Neural cell (in vitro differentiated cells): ENCODE results near the gene PDLIM5. TPM values are rescaled to one million over a fixed set of nuclear protein-coding genes. Genes with fewer than 3 reads are reported as not detected.

ENCODE experiments used
- H2AFZ ChIP-seq: fragments of 200-600, 300-800 bp; sonication (generic), shearing (Covaris generic); 2 replicates; pipeline ENCODE4 v1.6.0; 2014; ENCODE audit warnings: low read depth, mild to moderate bottlenecking, antibody characterized with exemption, low read length, moderate library complexity
- H3F3A ChIP-seq: fragments of 200-600 bp; shearing (Covaris generic); 2 replicates; pipeline ENCODE4 v1.6.1; 2016; ENCODE audit warnings: mild to moderate bottlenecking, moderate library complexity, mixed read lengths, antibody characterized with exemption, low read length; ENCODE audit not compliant: insufficient read depth, poor library complexity, severe bottlenecking
- H3K27ac ChIP-seq: fragments of 200-600, 300-800 bp; sonication (generic), shearing (Covaris generic); 2 replicates; pipeline ENCODE4 v1.5.1; 2014; ENCODE audit warnings: mild to moderate bottlenecking, low read length, moderate library complexity
- H3K27me3 ChIP-seq: fragments of 300-800, 200-600 bp; sonication (generic), shearing (Covaris generic); 2 replicates; pipeline ENCODE4 v1.6.0; 2014; ENCODE audit warnings: mild to moderate bottlenecking, low read depth, low read length, moderate library complexity; ENCODE audit not compliant: insufficient read depth
- H3K36me3 ChIP-seq: fragments of 300-800, 200-600 bp; sonication (generic), shearing (Covaris generic); 2 replicates; pipeline ENCODE4 v1.5.1; 2014; ENCODE audit warnings: mild to moderate bottlenecking, antibody characterized with exemption, low read length, moderate library complexity; ENCODE audit not compliant: insufficient read depth
- H3K4me2 ChIP-seq: fragments of 300-800, 200-600 bp; sonication (generic), shearing (Covaris generic); 2 replicates; pipeline ENCODE4 v1.6.0; 2014; ENCODE audit warnings: mild to moderate bottlenecking, low read length
- H3K4me3 ChIP-seq: fragments of 300-800, 200-600 bp; sonication (generic), shearing (Covaris generic); 2 replicates; pipeline ENCODE4 v1.5.1; 2014; ENCODE audit warnings: mild to moderate bottlenecking, low read length, moderate library complexity
- H3K79me2 ChIP-seq: fragments of 200-600 bp; shearing (Covaris generic); replicated peaks from 2 replicates; pipeline ENCODE4 v1.6.0; 2014; ENCODE audit warnings: mild to moderate bottlenecking, low read length, moderate library complexity; ENCODE audit not compliant: insufficient read depth
- H3K9ac ChIP-seq: fragments of 300-800, 200-600 bp; sonication (generic), shearing (Covaris generic); 2 replicates; pipeline ENCODE4 v1.6.1; 2016; ENCODE audit warnings: mild to moderate bottlenecking, low read length, mixed read lengths
- H3K9me2 ChIP-seq: fragments of 200-600 bp; shearing (Covaris generic); 2 replicates; pipeline ENCODE4 v1.6.1; 2016; ENCODE audit warnings: mild to moderate bottlenecking, low read length, mixed read lengths; ENCODE audit not compliant: insufficient read depth
- H3K9me3 ChIP-seq: fragments of 200-600, 300-800 bp; sonication (generic), shearing (Covaris generic); 2 replicates; pipeline ENCODE4 v1.6.1; 2016; ENCODE audit warnings: mild to moderate bottlenecking, mixed run types, low read length, moderate library complexity, mixed read lengths
- H4K20me1 ChIP-seq: fragments of 200-600 bp; shearing (Covaris generic); 2 replicates; pipeline ENCODE4 v1.6.1; 2016; ENCODE audit warnings: mild to moderate bottlenecking, mixed run types; ENCODE audit not compliant: insufficient read depth
- CTCF ChIP-seq: fragments of 450-650 bp; IDR thresholded peaks from 2 replicates; pipeline ENCODE4 v1.5.1; 2014; ENCODE audit warnings: antibody characterized with exemption, mild to moderate bottlenecking, moderate library complexity; ENCODE audit not compliant: poor library complexity, severe bottlenecking
- EP300 ChIP-seq: fragments of 450-650 bp; conservative IDR thresholded peaks from 2 replicates; pipeline ENCODE4 v1.6.1; 2014; ENCODE audit warnings: antibody characterized with exemption, mild to moderate bottlenecking, moderate library complexity; ENCODE audit not compliant: poor library complexity, severe bottlenecking
- EZH2 ChIP-seq: fragments of 200-600, 300-800 bp; shearing (Covaris generic), sonication (generic); IDR thresholded peaks from 2 replicates; pipeline ENCODE4 v1.6.1; 2014; ENCODE audit warnings: antibody characterized with exemption, low read length, borderline replicate concordance, mild to moderate bottlenecking; ENCODE audit not compliant: insufficient read depth, poor library complexity, severe bottlenecking
- MXI1 ChIP-seq: fragments of 450-650 bp; conservative IDR thresholded peaks from 2 replicates; pipeline ENCODE4 v1.6.1; 2014; ENCODE audit warnings: antibody characterized with exemption, mild to moderate bottlenecking; ENCODE audit not compliant: poor library complexity, severe bottlenecking
- POLR2AphosphoS5 ChIP-seq: IDR thresholded peaks from 2 replicates; pipeline ENCODE4 v1.6.1; 2012
- RAD21 ChIP-seq: fragments of 450-650 bp; conservative IDR thresholded peaks from 2 replicates; pipeline ENCODE4 v1.6.1; 2014; ENCODE audit warnings: antibody characterized with exemption, mild to moderate bottlenecking, moderate library complexity
- REST ChIP-seq: IDR thresholded peaks from 2 replicates; pipeline ENCODE4 v1.6.1; 2012; ENCODE audit warnings: borderline replicate concordance
- SMC3 ChIP-seq: fragments of 450-650 bp; conservative IDR thresholded peaks from 2 replicates; pipeline ENCODE4 v1.6.1; 2014; ENCODE audit warnings: antibody characterized with exemption, mild to moderate bottlenecking, moderate library complexity; ENCODE audit not compliant: poor library complexity
- TAF1 ChIP-seq: IDR thresholded peaks from 2 replicates; pipeline ENCODE4 v1.6.1; 2012; ENCODE audit warnings: low read depth
- polyA plus RNA-seq: library from polyadenylated mRNA; depleted of rRNA; stranded (reverse); fragments of >200 nt; gene quantifications from 2 replicates; pipeline ENCODE4 v1.2.3, GENCODE V29; 2014

PDLIM5 gene
- polyA plus RNA-seq, 1 donor from 2014 or later = 1.6 TPM

GRCh38 chr4:94519019-94519418 lies 67.3 kb downstream of the PDLIM5 start:
- Histone ChIP-seq H2AFZ (no peak overlapping the region), H3K9me3 (no peaks in the 10 kb centered on the region), H3K27ac (no peak overlapping the region), H3K4me3 (no peak overlapping the region), H3K4me2 (no peak overlapping the region), H3K27me3 (no peaks in the 10 kb centered on the region), H3K9ac (no peak overlapping the region), H4K20me1 (no peaks in the 10 kb centered on the region), H3F3A (no peaks in the 10 kb centered on the region), H3K9me2 (no peaks in the 10 kb centered on the region), H3K79me2 (no peaks in the 10 kb centered on the region), H3K36me3 (no peaks in the 10 kb centered on the region)
- TF ChIP-seq MXI1 = no peak
- TF ChIP-seq EZH2 = no peak
- TF ChIP-seq RAD21 = no peak
- TF ChIP-seq TAF1 = no peak
- no peak for TF ChIP-seq CTCF
- no peak for TF ChIP-seq REST
- no peak for TF ChIP-seq POLR2AphosphoS5
- TF ChIP-seq EP300 = no peak

- Histone ChIP-seq H3K27me3 (no peaks in the 10 kb centered on the region), H3K9ac (no peak overlapping the region), H3K4me2 (no peak overlapping the region), H2AFZ (no peak overlapping the region), H4K20me1 (no peaks in the 10 kb centered on the region), H3K9me3 (no peaks in the 10 kb centered on the region), H3K27ac (no peak overlapping the region), H3K36me3 (no peaks in the 10 kb centered on the region), H3K4me3 (no peak overlapping the region), H3K9me2 (no peaks in the 10 kb centered on the region), H3K79me2 (no peaks in the 10 kb centered on the region), H3F3A (no peaks in the 10 kb centered on the region)
- TF ChIP-seq POLR2AphosphoS5 = no peak
- no peak for TF ChIP-seq SMC3
- no peak for TF ChIP-seq EZH2
- TF ChIP-seq REST = no peak
- no peak for TF ChIP-seq TAF1
- TF ChIP-seq MXI1 = no peak
- no peak for TF ChIP-seq RAD21
- TF ChIP-seq EP300 = no peak
- no peak for TF ChIP-seq CTCF
Observed at GRCh38 chr4:94519925-94520789, 68.4 kb downstream of the PDLIM5 start.
